B cell (primary cell): ENCODE data around the gene EML1.

Experiments
- EZH2 ChIP-seq: IDR thresholded peaks from 2 replicates; pipeline ENCODE4 v1.6.1; 2012; ENCODE audit warnings: borderline replicate concordance, low read depth, mild to moderate bottlenecking, moderate library complexity, low read length; ENCODE audit not compliant: insufficient read depth, poor library complexity, severe bottlenecking
- TF ChIP-seq, protein P1 (sequence below): fragments of 200-600 bp; IDR thresholded peaks from one replicate; pipeline ENCODE4 v1.8.0; 2022; ENCODE audit warnings: antibody characterized with exemption, mild to moderate bottlenecking

DNA sequence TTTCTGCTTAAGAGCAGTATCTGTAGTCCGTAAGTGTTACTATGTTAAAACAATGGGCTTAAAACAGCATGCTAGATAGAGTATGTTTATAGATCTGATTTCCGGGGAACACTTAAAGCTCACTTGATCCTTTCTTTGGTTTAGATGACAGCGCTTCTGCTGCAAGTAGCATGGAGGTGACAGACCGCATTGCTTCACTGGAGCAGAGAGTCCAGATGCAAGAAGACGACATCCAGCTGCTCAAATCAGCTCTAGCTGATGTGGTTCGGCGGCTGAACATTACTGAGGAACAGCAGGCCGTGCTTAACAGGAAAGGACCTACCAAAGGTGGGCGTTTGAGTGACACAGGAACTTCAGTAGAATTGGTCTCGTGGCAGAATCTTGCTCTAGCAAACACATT lies 57.5 kb downstream of the EML1 start:
- TF ChIP-seq, protein P1, sequence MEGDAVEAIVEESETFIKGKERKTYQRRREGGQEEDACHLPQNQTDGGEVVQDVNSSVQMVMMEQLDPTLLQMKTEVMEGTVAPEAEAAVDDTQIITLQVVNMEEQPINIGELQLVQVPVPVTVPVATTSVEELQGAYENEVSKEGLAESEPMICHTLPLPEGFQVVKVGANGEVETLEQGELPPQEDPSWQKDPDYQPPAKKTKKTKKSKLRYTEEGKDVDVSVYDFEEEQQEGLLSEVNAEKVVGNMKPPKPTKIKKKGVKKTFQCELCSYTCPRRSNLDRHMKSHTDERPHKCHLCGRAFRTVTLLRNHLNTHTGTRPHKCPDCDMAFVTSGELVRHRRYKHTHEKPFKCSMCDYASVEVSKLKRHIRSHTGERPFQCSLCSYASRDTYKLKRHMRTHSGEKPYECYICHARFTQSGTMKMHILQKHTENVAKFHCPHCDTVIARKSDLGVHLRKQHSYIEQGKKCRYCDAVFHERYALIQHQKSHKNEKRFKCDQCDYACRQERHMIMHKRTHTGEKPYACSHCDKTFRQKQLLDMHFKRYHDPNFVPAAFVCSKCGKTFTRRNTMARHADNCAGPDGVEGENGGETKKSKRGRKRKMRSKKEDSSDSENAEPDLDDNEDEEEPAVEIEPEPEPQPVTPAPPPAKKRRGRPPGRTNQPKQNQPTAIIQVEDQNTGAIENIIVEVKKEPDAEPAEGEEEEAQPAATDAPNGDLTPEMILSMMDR, result no peak
- no peak for TF ChIP-seq EZH2
